Activated T-cell treated with anti-CD3 and anti-CD28 coated beads, Interleukin-2, amount 50 U/mL, for 4 hours (primary cell): ENCODE measurements around the gene CCDC86. TPM values are rescaled to one million over a fixed set of nuclear protein-coding genes. Genes with fewer than 3 reads are reported as not detected.

Source experiments
- ATAC-seq, 2 donors: fragments of 200-7000 bp; cut with Tn5 transposase; one replicate each; pipeline ENCODE4 v1.10.0; 2021
- DNase-seq: peaks from one replicate; pipeline ENCODE4 v3.0.0-alpha.2; 2020
- H3K27me3 Mint-ChIP-seq: one replicate; pipeline ENCODE4 v1.8.0; 2021; ENCODE audit warnings: low read depth, mixed read lengths
- H3K36me3 Mint-ChIP-seq: one replicate; pipeline ENCODE4 v1.8.0; 2022; ENCODE audit warnings: mixed read lengths; ENCODE audit not compliant: insufficient read depth
- H3K4me1 Mint-ChIP-seq: one replicate; pipeline ENCODE4 v1.8.0; 2021; ENCODE audit warnings: low read depth, mixed read lengths
- H3K4me3 Mint-ChIP-seq: one replicate; pipeline ENCODE4 v1.8.0; 2021; ENCODE audit warnings: mild to moderate bottlenecking, moderate library complexity, mixed read lengths
- H3K9me3 Mint-ChIP-seq: one replicate; pipeline ENCODE4 v1.8.0; 2021; ENCODE audit warnings: mixed read lengths
- total RNA-seq, 3 donors: library from RNA; stranded (reverse); gene quantifications; one replicate each; pipeline ENCODE4 v1.2.1, GENCODE V29; 2021

Gene CCDC86
- total RNA-seq, 3 donors from 2014 or later = 182 to 218 (median 190) TPM

DNA sequence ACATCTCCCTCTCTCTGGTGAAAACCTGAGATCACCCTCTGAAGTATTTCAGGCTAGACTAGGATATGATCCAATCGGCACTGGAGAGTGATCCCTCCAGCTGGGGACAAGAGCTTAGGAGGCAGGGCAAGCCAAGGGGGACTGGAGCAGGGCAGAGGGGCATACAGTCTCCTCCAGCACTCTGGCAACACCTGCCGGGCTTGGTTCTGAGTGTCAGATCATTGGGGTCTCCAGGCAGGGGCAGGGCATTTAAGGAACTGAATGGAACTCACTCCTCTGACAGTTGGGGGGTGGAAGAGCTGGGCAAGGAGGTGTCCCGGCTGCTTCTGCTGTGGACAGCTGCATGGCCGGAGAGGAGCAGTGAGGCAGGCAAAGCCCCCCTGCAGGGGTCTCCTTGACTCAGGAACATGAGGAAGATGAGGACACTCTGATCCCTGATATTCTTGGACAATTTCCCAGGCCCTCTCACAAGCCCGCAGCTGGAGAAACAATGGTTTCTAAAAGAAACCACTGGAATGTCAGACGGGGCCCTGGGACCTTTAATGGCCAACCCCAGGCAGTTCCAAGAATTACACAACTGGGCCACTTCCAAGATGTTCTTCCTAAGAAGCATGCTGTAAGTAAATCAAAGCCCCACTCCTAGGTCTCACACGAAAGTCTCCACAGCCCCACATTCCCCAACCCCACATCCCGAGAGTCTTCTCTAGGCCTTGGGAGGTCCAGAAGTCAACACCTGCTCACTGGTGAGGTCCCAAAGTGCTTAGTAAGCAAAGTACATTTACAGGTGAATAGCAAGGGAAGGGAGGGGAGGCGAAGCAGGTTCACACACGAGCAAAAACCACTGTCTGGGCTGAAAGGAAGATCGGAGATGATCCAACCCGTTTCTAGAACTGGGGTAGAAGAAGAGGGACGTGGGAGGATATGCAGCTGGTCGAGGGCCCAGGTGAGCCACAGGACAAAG lies 1.2 kb upstream of the CCDC86 start:
- peaks cover 21% of the 10 kb centered on the region for H3K36me3 Mint-ChIP-seq
- H3K9me3 Mint-ChIP-seq = no peaks in the 10 kb centered on the region
- no peaks in the 10 kb centered on the region for H3K27me3 Mint-ChIP-seq
- H3K4me1 Mint-ChIP-seq = peaks cover 38% of the 10 kb centered on the region
- no peak for ATAC-seq
- H3K4me3 Mint-ChIP-seq = peak overlapping the region; percentile 94
- no peak for DNase-seq

DNA sequence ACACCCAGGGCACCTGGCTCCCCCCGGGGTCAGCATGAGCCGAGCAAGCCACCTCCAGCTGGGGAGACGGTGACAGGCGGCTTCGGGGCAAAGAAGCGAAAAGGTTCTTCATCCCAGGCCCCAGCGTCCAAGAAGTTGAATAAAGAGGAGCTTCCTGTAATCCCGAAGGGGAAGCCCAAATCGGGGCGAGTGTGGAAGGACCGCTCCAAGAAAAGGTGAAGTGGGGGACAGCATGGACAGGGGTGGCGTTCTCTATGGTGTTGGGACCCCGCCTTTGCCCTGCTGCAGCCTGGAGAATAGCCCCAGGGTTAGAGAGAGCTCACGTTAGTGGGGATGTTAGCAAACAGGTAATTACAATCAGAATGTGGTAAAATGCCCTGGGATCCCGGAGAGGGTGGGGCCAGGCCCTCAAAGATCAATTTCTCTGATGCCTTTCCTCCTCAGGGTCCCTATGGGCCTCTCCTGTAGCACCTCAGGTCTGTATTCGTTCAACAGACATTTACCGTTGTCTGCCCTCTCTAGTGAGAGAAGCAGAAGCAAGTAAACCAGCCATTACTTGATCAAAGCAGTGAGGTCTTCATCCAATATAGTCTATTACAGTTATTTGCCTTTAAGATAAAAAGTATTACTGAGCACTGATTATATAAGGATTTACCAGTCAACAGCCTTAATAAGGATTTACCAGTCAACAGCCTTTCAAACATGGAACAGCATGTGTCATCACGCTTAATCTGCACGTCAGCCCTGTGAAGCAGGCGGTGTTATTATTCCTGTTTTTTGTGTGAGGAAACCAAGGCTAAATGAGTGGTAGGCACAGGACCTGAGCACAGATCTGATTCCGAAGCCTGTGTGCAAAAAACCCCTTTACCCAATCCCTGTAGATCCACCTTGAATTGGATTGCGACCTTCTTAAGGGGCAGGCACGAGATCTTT lies 1.0 kb downstream of the CCDC86 start:
- Mint-ChIP-seq H3K36me3 (peaks cover 28% of the 10 kb centered on the region), H3K4me1 (peaks cover 38% of the 10 kb centered on the region), H3K9me3 (no peaks in the 10 kb centered on the region), H3K4me3 (peak overlapping the region; percentile 94), H3K27me3 (no peaks in the 10 kb centered on the region)
- no peak for DNase-seq
- ATAC-seq = no peak

DNA sequence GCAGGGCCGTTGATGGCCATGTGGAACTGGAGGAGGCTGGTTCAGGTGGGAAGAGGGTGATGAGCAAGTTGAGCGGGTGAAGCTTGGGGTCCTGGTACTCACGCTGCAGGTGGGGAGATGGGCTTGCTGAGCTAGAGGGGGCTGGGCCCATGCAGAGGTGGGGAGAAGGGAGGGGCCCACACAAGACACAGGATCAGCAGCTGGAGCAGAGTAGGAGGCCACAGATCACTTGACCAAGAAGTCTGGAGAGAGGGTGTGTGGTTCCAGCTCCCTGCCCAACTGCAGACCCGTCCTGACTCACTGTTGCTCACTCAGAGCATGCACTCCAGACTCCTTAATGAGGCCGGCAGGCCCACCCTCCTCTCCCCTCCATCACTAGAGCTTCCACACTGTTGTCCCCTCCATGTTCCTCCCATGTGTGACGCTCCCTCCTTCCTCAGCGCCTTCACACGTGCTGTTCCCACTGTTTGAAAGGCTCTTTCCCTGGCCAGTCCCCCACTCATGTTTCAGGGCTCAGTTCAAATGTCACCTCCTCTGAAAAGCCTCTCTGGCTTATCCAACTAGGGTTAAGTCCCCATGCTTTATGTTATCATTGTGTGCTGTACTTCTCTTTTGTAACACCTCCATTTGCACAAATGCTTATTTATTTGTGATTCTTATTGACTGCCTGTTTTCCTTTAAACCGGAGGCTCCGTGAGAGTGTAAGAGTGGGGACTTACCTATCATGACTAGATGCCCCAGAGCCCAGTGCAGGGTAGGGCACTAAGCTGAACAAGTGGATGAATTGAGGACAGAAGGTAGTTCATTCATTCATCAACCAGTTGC lies 2.3 kb downstream of the CCDC86 start:
- ATAC-seq = no peak
- Mint-ChIP-seq H3K36me3 (peaks cover 35% of the 10 kb centered on the region), H3K9me3 (no peaks in the 10 kb centered on the region), H3K4me1 (peaks cover 40% of the 10 kb centered on the region), H3K27me3 (no peaks in the 10 kb centered on the region), H3K4me3 (peak overlapping the region; percentile 94)
- no peak for DNase-seq

DNA sequence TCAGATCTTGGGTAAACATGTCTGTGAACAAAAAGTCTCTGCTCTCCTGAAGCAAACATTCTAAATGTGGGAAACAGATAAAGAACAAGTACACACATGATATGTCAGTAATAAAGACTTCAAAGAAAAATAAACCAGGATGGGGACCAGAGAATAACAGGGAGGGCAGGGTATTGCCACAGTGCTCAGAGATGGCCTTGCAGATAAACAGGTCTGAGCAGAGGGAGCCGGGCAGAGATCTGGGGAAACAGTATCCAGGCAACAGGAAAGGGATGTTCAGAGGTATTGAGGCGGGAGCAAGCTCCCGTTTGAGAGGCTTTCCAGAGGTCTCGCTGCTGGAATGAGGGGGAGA lies 2.9 kb downstream of the CCDC86 start:
- DNase-seq (no peak), ATAC-seq (no peak)
- Mint-ChIP-seq H3K27me3 (no peaks in the 10 kb centered on the region), H3K4me3 (peak overlapping the region; percentile 94), H3K4me1 (peaks cover 40% of the 10 kb centered on the region), H3K9me3 (no peaks in the 10 kb centered on the region), H3K36me3 (peaks cover 35% of the 10 kb centered on the region)

DNA sequence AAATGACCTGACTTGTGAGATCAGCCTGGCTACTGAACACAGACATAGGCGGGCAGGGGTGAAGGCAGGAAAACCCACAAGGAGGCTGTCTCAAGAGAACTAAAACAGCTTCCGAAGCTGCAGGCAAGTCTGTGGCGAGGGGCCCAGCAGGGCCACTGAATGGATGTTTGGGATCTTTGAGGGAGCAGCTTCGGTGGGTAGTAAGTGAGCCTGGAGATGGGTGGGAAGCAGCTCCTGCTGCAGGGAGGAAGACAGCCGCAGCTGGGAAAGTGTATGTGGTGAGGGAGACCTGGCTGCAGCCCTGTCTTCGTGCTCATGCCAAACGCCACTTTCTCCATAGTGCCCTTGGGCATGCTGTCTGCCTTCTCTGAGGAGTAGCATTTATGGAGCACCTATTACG lies 3.4 kb downstream of the CCDC86 start:
- H3K4me3 Mint-ChIP-seq = peak overlapping the region; percentile 94
- peaks cover 35% of the 10 kb centered on the region for H3K36me3 Mint-ChIP-seq
- H3K9me3 Mint-ChIP-seq = no peaks in the 10 kb centered on the region
- H3K4me1 Mint-ChIP-seq = peaks cover 40% of the 10 kb centered on the region
- ATAC-seq (no peak), DNase-seq (no peak)
- H3K27me3 Mint-ChIP-seq = no peaks in the 10 kb centered on the region

DNA sequence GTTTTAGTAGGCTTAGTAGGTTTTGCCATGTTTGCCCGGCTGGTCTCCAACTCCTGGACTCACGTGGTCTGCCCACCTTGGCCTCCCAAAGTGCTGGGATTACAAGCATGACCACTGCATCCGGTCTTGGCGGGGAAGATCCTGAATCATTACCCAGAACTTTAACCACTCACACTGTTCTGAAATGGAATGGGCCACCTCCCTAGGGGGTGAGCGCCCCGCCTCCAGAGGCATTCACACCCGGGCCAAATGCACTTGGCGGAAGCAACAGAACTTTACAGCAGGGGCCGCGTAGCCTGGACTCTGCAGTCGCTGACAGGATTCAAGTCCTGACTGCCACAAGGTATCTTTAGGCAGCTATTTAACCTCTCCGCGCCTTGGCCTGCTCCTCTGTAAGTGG lies 5.4 kb downstream of the CCDC86 start:
- DNase-seq = no peak
- H3K36me3 Mint-ChIP-seq = peaks cover 48% of the 10 kb centered on the region
- ATAC-seq = no peak
- H3K27me3 Mint-ChIP-seq = no peaks in the 10 kb centered on the region
- no peaks in the 10 kb centered on the region for H3K9me3 Mint-ChIP-seq
- no peak overlapping the region for H3K4me3 Mint-ChIP-seq
- H3K4me1 Mint-ChIP-seq = peaks cover 29% of the 10 kb centered on the region

DNA sequence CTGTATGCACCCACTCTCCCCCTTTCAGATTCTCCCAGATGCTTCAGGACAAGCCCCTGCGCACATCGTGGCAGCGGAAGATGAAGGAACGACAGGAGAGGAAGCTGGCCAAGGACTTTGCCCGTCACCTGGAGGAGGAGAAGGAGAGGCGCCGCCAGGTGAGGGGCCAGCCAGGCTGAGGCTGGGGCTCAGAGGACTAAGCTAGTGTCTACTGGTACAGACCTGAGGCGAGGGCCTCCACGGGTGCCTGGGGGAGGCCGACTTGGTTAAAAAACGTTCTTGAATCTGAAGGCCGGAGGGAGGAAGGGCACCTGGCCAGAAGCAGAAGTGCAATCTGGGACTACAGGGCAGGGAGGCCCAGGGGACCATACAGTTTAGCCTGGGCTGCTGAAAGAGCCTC lies 6.0 kb downstream of the CCDC86 start:
- no peaks in the 10 kb centered on the region for H3K27me3 Mint-ChIP-seq
- peaks cover 28% of the 10 kb centered on the region for H3K4me1 Mint-ChIP-seq
- H3K4me3 Mint-ChIP-seq = no peak overlapping the region
- no peak for ATAC-seq
- peaks cover 48% of the 10 kb centered on the region for H3K36me3 Mint-ChIP-seq
- no peak for DNase-seq
- H3K9me3 Mint-ChIP-seq = no peaks in the 10 kb centered on the region

DNA sequence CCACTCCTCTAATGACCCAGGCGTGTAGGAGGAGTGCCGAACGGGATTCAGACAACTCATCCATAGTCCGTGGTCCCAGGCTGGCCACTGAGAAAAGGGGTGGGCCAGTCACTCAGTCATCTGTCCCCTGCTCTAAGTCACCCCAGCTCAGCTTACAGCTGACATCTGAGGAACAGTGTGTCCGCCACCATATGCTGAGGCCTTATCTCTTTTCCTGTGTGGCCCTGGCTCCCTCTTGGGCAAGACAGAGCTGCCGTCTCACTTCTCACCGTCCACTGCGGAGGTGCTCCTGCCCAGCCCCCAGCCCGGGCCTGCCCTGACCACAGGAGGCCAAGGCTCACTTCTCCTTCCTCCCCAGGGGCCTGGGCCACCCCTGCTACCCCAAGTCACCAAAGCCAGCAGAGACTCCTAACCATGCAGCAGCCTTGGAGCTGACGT lies 6.8 kb downstream of the CCDC86 start:
- no peak for DNase-seq

DNA sequence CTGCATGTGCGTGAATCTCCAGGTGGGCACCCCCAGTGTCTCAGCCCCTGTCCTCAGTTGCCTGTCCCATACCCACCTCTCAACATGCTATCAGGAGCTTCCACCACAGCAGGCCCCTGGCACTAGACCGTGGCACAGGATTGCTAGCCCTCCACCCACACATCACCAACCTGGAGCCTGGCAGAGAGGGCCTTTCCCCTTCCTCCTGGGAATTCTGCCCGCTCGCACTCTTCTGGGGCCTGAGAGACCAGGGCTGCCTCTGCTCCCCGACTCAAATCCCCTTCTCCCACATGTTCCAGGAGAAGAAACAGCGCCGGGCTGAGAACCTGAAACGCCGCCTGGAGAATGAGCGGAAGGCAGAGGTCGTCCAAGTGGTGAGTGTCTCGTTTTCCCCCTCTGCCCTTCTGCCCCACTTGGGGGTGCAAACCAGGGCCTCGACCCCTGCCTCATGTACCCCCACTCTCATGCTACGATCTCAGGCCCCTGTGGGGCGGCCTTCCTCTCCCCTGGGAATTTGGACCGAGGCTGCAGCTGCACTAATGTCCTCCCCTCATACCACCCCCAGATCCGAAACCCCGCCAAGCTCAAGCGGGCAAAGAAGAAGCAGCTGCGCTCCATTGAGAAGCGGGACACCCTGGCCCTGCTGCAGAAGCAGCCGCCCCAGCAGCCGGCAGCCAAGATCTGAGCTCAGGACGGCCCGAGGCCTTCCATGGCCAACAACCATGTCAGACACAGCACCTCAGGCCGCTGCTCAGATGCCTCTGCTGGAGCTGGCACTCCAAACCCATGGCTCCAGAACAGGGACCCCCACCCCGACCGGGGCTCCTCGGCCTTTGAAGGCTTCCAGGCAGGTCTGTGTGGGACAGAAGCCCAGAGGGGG lies 8.0 kb downstream of the CCDC86 start:
- no peak overlapping the region for H3K4me3 Mint-ChIP-seq
- peaks cover 36% of the 10 kb centered on the region for H3K36me3 Mint-ChIP-seq

More for the DNA sequence above, 6.8 kb downstream of the CCDC86 start:
- Mint-ChIP-seq H3K9me3 (no peaks in the 10 kb centered on the region), H3K4me1 (peaks cover 21% of the 10 kb centered on the region), H3K4me3 (no peak overlapping the region), H3K36me3 (peaks cover 45% of the 10 kb centered on the region), H3K27me3 (no peaks in the 10 kb centered on the region)
- ATAC-seq = no peak

DNA sequence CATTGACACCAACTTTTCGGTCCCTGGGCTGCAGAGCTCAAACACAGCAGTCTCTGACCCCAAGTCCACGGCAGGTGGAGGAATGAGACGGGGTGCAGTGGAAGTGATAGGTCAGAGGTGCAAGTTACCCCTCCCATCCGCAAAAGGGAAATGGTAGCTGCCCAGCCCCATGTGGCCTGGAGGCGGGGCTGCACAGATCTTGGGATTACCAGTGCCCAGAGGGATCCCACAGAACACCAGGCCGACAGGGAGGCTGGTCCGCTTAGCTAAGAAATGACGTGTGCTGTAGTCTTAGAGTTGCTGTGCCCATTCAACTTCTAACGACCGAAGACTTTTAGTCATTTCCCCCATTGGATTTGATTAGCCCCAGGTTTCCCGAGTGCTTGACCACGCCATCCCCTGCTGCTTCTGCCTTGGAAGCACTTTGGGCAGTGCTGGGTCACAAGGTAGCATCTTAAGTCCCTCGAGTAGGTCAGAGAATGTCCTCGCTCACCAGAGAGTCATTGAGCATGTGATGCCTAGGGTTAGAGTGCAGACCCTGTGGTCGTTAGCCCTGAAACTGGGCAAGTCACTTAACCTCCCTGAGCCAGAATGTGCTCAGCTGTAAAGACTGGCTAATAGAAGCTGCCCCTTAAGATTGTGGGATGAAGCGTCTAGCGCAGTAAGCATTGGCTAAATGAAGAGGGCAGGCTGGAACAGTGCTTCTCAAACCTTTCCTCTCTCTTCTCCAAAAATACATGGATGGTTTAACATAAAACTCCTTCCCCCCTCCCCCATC lies 9.6 kb downstream of the CCDC86 start:
- Mint-ChIP-seq H3K36me3 (peaks cover 29% of the 10 kb centered on the region), H3K4me3 (no peak overlapping the region)
- DNase-seq = no peak

More for the DNA sequence above, 8.0 kb downstream of the CCDC86 start:
- H3K9me3 Mint-ChIP-seq = no peaks in the 10 kb centered on the region
- no peak for ATAC-seq
- no peaks in the 10 kb centered on the region for H3K27me3 Mint-ChIP-seq
- DNase-seq = no peak
- peaks cover 9% of the 10 kb centered on the region for H3K4me1 Mint-ChIP-seq

DNA sequence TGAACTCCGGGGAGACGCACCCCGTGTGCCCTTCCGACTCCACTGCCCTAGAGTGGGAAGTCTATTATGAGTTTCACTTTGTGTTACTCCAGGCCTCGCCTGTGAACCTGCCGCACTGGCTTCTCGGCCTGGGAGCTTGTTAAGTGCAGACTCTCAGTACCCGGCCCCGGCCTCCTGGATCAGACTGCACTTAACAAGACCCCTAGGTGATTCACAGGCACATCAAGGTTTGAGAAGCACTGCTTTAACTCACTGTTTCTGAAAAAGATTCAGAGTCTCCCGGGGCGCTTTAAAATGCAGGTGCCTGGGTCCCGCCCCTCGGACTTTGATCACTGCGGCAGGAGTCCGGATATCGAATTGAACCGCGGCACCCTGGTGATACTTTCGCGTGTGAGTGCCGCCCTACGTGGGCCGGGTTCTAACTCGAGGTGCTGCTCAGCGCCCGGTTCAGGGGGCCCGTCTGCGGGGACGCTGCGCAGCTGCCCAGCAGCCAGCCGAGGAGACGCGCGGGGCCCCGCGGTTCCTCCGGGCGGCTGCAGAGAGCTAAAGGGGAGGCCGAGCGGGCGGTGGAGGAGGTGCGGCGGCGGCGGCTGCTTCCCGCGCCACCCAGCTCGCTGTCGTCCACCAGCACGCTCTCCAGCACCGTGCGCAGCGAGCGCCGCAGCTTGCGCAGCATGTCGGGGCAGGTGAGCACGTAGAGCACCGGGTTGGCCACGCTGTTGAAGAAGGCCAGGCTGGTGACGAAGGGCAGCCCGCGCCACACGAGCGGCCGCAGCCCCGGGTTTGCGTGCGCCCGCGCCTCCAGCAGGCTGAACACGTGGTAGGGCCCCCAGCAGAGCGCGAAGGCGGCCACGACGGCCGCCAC lies 10.4 kb downstream of the CCDC86 start:
- no peaks in the 10 kb centered on the region for H3K27me3 Mint-ChIP-seq
- peaks cover 26% of the 10 kb centered on the region for H3K36me3 Mint-ChIP-seq
- no peaks in the 10 kb centered on the region for H3K9me3 Mint-ChIP-seq
- ATAC-seq = no peak
- H3K4me3 Mint-ChIP-seq = no peak overlapping the region
- peaks cover 4% of the 10 kb centered on the region for H3K4me1 Mint-ChIP-seq
- DNase-seq = no peak

More for the DNA sequence above, 9.6 kb downstream of the CCDC86 start:
- ATAC-seq = no peak
- Mint-ChIP-seq H3K4me1 (peaks cover 4% of the 10 kb centered on the region), H3K9me3 (no peaks in the 10 kb centered on the region), H3K27me3 (no peaks in the 10 kb centered on the region)
